Measurements from ENCODE around the gene AMD1. TPM values are rescaled to one million over a fixed set of nuclear protein-coding genes. Genes with fewer than 3 reads are reported as not detected.

The AMD1 gene
- total and polyA plus RNA-seq, 2 of the 8 experiments (the other 6 are each of a cell fraction or from before 2014, with no cell fraction given), result 60.9 to 177 TPM

DNA sequence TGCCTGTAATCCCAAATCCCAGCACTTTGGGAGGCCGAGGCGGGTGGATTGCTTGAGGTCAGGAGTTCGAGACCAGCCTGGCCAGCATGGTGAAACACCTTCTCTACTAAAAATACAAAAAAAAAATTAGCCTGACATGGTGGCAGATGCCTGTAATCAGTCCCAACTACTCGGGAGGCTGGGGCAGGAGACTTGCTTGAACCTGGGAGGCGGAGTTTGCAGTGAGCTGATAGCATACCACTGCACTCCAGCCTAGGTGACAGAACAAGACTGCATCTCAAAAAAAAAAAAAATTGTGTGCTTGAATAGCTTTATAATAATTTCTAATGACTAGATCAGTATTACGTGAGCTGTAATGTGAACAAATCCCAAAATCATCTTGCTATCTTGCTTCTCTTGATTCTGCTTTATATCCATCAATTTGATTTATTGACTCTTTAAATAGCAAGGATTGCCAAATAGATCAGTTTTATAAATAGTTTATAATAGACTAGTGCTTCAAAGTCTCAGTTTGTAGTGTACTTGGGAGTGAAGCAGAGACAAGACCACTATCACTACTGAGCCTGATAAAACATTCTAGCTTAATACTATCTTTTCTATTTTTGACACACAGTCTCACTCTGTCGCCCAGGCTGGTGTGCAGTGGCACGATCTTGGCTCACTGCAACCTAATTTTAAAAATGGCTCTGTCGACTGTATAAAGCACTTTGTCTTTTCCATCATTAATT is 7.1 kb downstream of the AMD1 start (continued):
- no peak for TF ChIP-seq SUZ12 (IDR thresholded peaks at IDR 0.05; ENCODE audit: low read length)
- TF ChIP-seq JUN (IDR thresholded peaks at IDR 0.05; ENCODE audit: low read depth, low read length), result no peak
- no peak for TF ChIP-seq GABPA (IDR thresholded peaks at IDR 0.05; ENCODE audit: borderline replicate concordance, insufficient read depth, low read length)

All from H1 (cell line).